Ectodermal cell (in vitro differentiated cells): ENCODE results near the gene OR52A5.
"Not testable (repeated sequence)": the region's sequence is repeated elsewhere in the genome, so short reads cannot be mapped to it uniquely, and the experiment has no call there.

Experiments
- H3K27ac ChIP-seq: 2 replicates; pipeline ENCODE4 v1.7.0; 2013; ENCODE audit warnings: mild to moderate bottlenecking, low read depth, low read length; ENCODE audit not compliant: insufficient read depth, poor library complexity, severe bottlenecking
- H3K27me3 ChIP-seq: 2 replicates; pipeline ENCODE4 v1.7.0; 2013; ENCODE audit warnings: mild to moderate bottlenecking, low read length; ENCODE audit not compliant: insufficient read depth, control insufficient read depth, poor library complexity, severe bottlenecking
- H3K36me3 ChIP-seq: one replicate; pipeline ENCODE4 v1.7.0; 2013; ENCODE audit warnings: low read length; ENCODE audit not compliant: control insufficient read depth, insufficient read depth
- H3K4me1 ChIP-seq: one replicate; pipeline ENCODE4 v1.7.0; 2013; ENCODE audit warnings: low read length; ENCODE audit not compliant: control insufficient read depth, insufficient read depth
- H3K4me3 ChIP-seq: 2 replicates; pipeline ENCODE4 v1.7.0; 2013; ENCODE audit warnings: low read depth, low read length, control low read depth; ENCODE audit not compliant: insufficient read depth
- H3K9me3 ChIP-seq: 2 replicates; pipeline ENCODE4 v1.7.0; 2013; ENCODE audit warnings: mild to moderate bottlenecking, low read length, moderate library complexity; ENCODE audit not compliant: control insufficient read depth
- WGBS, 2 experiments: methylation state at CpG; one replicate each; pipeline ENCODE4 v1.1.7; 2013; ENCODE audit warnings: missing lambda C conversion rate in 2 of 2; 5-methylcytosine and 5-hydroxymethylcytosine counted together

OR52A5 gene

DNA sequence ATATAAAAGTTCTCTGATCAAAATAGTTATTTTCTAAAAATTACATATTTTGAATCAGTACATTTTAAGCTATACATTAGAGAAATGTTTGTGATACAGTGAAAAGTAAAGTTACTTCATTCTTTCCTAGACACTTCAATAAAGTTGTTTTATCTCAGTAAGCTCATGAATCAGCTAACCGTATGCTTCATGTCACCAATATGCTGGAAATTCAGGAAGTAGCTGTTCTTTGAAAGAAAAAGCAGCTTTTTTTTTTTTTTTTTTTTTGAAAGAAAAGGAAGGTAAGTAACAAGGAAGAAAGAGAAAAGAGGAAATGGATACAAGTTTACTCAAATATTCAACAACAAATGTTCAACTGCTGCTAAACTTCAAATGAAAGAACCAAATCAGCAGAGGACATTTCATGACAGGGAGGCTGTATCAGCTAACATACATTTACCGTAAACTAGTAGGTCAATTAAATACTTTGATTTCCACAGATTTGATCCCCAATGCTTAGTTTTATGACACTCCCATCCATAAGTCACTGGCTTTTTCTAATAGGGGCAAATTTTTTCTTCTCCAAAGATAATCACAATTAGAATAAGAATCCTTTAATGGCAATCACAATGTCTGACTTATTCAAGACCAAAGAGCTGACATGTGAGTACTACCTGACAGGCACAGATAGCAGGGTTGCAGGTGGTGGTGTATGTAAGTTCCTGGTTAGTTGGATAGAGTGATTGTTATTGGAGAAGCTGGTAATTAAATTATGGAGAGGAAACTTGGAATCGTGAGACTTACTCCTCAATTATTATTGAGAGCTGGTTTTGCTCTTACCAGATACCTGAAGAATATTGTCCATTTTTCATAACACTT, 15.6 kb upstream of the OR52A5 start:
- Histone ChIP-seq H3K27me3 (no peaks in the 10 kb centered on the region), H3K4me1 (no peaks in the 10 kb centered on the region), H3K9me3 (no peaks in the 10 kb centered on the region), H3K36me3 (no peaks in the 10 kb centered on the region), H3K27ac (no peak overlapping the region), H3K4me3 (no peak overlapping the region)
- 88 to 100% methylated on average over 2 to 3 of the region's 3 CpGs for WGBS, 2 experiments

DNA sequence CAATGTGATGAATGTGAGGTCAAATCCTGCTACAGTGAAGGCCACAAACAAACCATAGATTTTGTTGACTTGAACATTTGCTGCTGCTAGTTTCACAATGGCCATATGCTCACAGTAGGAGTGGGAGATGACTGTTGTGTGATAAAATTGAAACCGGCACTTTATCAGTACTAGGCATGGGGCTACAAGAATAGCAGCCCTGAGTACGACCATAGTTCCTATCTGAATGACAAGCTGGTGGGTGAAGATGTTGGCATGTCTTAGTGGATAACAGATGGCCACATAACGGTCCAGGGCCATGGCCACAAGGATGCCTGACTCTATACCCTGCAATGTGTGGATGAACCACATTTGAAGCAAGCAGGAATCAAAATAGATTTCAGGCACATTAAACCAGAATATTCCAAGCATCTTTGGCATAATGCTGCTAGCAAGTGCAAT, 13.6 kb upstream of the OR52A5 start:
- no peaks in the 10 kb centered on the region for H3K36me3 ChIP-seq
- no peaks in the 10 kb centered on the region for H3K27me3 ChIP-seq
- 91 to 96% methylated on average over 3 of the region's 3 CpGs for WGBS, 2 experiments
- H3K27ac ChIP-seq, result no peak overlapping the region
- no peaks in the 10 kb centered on the region for H3K4me1 ChIP-seq
- H3K4me3 ChIP-seq, result no peak overlapping the region
- H3K9me3 ChIP-seq, result no peaks in the 10 kb centered on the region

DNA sequence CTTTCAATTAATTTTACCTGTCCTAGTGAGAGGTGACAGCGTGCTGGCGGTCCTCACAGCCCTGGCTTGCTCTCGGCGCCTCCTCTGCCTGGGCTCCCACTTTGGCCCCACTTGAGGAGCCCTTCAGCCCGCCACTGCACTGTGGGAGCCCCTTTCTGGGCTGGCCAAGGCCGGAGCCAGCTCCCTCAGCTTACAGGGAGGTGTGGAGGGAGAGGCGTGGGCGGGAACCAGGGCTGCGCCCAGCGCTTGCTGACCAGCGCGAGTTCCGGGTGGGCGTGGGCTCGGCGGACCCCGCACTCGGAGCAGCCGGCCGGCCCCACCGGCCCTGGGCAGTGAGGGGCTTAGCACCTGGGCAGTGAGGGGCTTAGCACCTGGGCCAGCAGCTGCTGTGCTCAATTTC, 6.0 kb upstream of the OR52A5 start:
- not testable (repeated sequence) for H3K27ac ChIP-seq, H3K4me1 ChIP-seq, H3K36me3 ChIP-seq, H3K4me3 ChIP-seq, H3K27me3 ChIP-seq, H3K9me3 ChIP-seq
- 96 to 97% methylated on average over 21 of the region's 21 CpGs for WGBS, 2 experiments

DNA sequence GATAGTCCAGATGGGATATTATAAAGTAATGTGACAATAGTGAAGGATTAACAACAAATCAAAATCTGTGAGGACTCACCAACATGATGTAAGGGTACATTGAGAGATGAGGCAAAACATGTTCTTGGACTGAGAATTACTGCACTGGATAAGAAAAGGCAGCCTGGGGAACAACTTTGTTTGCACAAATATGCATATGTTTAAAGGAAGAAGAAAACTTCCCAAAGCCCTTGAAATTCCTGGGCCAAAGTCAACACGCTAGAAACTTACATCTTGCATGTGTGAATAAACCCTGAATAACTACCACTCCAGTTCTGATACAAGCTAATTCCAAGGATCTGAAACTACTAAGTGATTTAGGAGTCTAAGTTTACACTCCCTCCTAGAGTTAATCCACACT, 1.1 kb downstream of the OR52A5 start:
- Histone ChIP-seq H3K9me3 (no peaks in the 10 kb centered on the region), H3K4me1 (no peaks in the 10 kb centered on the region), H3K27ac (no peak overlapping the region), H3K36me3 (no peaks in the 10 kb centered on the region), H3K4me3 (no peak overlapping the region), H3K27me3 (no peaks in the 10 kb centered on the region)
- 50 to 75% methylated on average over 1 of the region's 1 CpG for WGBS, 2 experiments

DNA sequence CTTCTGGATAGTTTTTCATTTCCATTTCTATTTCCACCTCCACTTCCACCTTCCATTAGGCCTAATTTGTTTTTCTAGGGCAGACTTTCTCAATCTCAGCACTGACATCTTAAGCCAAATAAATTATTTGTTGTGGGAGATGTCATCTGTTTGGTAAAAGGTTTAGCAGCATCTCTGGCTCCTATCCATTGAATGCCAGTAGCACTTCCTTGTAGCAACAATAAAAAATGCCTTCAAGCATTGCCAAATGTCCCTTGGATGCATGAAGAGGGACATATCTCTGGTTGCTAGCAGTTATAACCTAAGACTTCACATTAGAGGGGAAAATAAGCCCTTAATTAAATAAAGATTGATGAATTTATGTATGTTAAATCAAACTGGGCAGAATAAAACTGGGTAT, 1.9 kb downstream of the OR52A5 start:
- Histone ChIP-seq H3K9me3 (no peaks in the 10 kb centered on the region), H3K27me3 (no peaks in the 10 kb centered on the region), H3K4me3 (no peak overlapping the region), H3K4me1 (no peaks in the 10 kb centered on the region), H3K36me3 (no peaks in the 10 kb centered on the region), H3K27ac (no peak overlapping the region)

DNA sequence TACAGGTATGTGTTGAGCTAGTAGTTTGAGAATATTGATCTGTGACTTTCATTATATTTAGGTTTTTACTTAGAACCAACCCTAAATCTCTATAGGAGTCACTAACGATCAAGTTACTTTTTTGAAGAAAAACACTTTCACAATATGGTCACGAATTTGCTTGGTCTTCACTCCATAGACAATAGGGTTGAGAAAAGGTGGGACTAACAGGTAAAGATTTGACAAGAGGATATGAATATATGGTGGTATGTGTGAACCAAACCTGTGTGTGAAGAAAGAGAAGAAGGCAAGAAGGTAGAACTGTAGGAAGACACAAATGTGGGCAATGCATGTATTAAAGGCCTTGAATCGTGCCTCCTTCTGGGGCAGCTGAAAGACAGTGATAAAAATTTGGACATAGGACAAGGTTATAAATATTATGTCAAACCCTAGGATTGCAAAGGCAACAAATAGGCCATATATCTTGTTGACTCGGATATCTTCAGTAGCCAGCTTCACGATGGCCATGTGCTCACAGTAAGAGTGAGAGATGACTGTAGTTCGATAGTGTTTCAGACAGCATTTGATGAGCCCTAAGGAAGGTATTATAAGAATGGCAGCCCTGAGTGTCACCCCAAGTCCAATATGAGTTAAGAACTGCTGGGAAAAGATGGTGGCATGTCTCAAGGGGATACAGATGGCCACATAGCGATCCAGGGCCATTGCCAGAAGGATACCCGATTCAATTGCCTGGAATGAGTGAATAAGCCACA, 6.4 kb downstream of the OR52A5 start:
- Histone ChIP-seq H3K4me1 (no peaks in the 10 kb centered on the region), H3K27ac (no peak overlapping the region), H3K4me3 (no peak overlapping the region), H3K9me3 (no peaks in the 10 kb centered on the region), H3K36me3 (no peaks in the 10 kb centered on the region), H3K27me3 (no peaks in the 10 kb centered on the region)
- 94 to 97% methylated on average over 7 to 8 of the region's 8 CpGs for WGBS, 2 experiments

DNA sequence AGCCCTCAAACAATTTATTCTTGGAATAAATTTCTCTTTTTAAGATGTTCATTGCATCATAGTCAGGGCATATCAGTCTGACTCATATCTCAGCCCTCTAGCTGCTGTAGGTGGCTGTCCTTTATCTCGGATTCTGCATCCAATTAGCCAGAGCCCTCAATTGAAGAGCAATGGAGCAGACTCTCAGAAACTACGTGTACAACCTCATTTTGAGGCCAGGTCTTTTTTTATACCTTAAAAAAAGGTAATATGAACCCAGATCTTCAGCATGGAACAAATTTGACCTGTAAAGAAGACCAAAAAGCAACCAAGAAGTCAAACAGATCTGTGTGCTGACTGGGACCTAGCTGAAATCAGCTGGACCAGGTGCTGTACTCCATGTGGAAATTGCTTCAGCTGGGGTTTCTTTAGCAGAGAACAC, 8.7 kb downstream of the OR52A5 start:
- no peaks in the 10 kb centered on the region for H3K9me3 ChIP-seq
- no peaks in the 10 kb centered on the region for H3K4me1 ChIP-seq
- H3K36me3 ChIP-seq, result no peaks in the 10 kb centered on the region
- H3K27me3 ChIP-seq, result no peaks in the 10 kb centered on the region
- WGBS, 2 experiments, result 90 to 92% methylated on average over 2 of the region's 2 CpGs
- no peak overlapping the region for H3K4me3 ChIP-seq
- no peak overlapping the region for H3K27ac ChIP-seq

DNA sequence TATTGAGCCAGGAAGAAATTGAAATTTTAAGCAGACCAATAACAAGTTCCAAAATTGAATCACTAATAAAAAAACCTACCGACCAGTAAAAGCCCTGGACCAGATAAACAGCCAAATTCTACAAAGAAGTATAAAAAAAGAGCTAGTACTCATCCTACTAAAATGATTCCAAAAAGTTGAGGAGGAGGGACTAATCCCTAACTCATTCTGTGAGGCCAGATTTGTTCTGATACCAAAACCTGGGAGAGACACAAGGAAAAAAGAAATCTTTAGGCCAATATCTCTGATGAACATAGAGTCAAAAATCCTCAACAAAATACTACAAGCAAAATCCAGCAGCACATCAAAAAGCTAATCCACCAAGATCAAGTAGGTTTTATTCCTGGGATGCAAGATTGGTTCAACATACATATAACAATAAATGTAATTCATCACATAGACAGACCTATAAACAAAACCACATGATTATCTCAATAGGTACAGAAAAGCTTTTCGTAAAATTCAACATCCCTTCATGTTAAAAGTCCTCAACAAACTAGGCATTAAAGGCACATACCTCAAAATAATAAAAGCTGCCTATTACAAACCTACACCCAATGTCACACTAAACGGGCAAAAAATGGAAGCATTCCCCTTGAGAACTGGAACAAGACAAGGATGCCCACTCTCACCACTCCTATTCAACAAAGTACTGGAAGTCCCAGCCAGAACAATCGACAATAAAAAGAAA, 13.1 kb downstream of the OR52A5 start:
- Histone ChIP-seq H3K27me3 (no peaks in the 10 kb centered on the region), H3K4me1 (no peaks in the 10 kb centered on the region), H3K9me3 (no peaks in the 10 kb centered on the region), H3K27ac (no peak overlapping the region), H3K4me3 (no peak overlapping the region), H3K36me3 (no peaks in the 10 kb centered on the region)
- 78 to 91% methylated on average over 4 of the region's 4 CpGs for WGBS, 2 experiments

DNA sequence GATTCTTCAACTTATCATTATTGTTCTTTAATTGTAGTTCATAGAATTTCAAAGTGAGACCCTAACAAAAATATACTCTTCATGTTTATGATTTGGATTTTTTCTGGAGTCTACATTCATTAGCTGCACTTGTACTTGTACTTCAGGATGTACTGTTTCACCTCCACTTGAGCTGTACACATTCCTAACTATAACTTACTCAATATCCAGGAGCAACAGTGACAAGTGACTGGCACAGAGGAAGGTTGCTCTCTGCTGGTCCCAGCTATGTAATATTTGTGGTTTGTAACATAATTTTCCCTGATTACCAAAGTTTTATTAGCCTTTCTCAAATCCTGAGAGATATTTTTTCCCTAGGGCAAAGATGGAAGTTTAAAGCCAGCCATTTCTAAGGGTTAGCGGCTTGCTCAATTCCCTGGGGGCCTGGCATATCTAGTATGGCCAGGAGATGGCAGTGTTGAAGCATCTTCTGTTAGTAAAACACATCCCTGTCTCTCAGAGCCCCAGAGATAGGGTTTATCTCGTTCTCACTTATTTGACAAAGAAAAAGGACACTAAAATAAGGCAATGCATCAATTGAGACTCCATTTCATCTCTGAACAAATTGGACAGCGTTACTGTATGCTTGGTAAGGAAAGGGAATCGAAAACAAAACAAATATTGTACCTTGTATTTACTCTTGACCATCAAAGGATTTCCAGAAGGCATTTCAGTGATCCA, 14.2 kb downstream of the OR52A5 start:
- Histone ChIP-seq H3K36me3 (no peaks in the 10 kb centered on the region), H3K4me3 (no peak overlapping the region), H3K9me3 (no peaks in the 10 kb centered on the region), H3K27ac (no peak overlapping the region), H3K4me1 (no peaks in the 10 kb centered on the region), H3K27me3 (no peaks in the 10 kb centered on the region)
- WGBS, 2 experiments, result 11 to 21% methylated on average over 4 of the region's 4 CpGs
